Measurements from ENCODE around the gene CORO2A. TPM values are rescaled to one million over a fixed set of nuclear protein-coding genes. Genes with fewer than 3 reads are reported as not detected.

CORO2A gene
- total RNA-seq, 4 donors from 2014 or later = 1.1 to 3.5 (median 2.1) TPM

DNA sequence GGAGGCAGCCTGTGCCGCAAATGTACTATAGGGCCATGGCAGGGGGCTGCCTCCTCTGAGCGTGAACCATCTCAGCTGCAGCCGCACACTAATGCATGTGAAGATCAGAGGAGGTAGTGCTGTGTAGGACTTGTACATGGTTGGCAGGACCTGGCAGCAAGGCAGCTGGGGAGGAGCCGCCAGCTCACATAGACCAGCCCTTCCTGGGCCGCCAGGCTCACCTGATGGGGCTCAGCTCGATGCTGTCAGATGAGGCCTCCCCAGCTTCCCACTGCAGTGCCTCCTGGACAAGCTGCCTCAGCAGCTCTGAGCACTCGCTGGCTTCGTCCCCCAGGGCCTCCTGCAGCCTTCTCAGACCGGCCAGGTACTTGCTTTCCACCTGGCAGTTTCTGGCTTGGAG is 18.0 kb upstream of the CORO2A start:
- intact Hi-C loops (cut with DNase I) = no loop called here
- H3K9me3 ChIP-seq = no peaks in the 10 kb centered on the region
- no peak for TF ChIP-seq POLR2A (IDR thresholded peaks at IDR 0.05)
- TF ChIP-seq, protein P1, sequence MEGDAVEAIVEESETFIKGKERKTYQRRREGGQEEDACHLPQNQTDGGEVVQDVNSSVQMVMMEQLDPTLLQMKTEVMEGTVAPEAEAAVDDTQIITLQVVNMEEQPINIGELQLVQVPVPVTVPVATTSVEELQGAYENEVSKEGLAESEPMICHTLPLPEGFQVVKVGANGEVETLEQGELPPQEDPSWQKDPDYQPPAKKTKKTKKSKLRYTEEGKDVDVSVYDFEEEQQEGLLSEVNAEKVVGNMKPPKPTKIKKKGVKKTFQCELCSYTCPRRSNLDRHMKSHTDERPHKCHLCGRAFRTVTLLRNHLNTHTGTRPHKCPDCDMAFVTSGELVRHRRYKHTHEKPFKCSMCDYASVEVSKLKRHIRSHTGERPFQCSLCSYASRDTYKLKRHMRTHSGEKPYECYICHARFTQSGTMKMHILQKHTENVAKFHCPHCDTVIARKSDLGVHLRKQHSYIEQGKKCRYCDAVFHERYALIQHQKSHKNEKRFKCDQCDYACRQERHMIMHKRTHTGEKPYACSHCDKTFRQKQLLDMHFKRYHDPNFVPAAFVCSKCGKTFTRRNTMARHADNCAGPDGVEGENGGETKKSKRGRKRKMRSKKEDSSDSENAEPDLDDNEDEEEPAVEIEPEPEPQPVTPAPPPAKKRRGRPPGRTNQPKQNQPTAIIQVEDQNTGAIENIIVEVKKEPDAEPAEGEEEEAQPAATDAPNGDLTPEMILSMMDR (IDR thresholded peaks at IDR 0.05) = no peak
- 95 to 100% methylated on average over 3 of the region's 9 CpGs for WGBS, 2 donors
- no peak overlapping the region for H3K27ac ChIP-seq
- DNase-seq = no peak
- H3K36me3 ChIP-seq = peaks cover 3 to 19% of the 10 kb centered on the region in 2 donors
- no peak overlapping the region for H3K4me3 ChIP-seq (replicated peaks in 1 of 3)
- H3K27me3 ChIP-seq = no peaks in the 10 kb centered on the region
- H3K4me1 ChIP-seq = peaks cover 0 to 14% of the 10 kb centered on the region in 2 donors

DNA sequence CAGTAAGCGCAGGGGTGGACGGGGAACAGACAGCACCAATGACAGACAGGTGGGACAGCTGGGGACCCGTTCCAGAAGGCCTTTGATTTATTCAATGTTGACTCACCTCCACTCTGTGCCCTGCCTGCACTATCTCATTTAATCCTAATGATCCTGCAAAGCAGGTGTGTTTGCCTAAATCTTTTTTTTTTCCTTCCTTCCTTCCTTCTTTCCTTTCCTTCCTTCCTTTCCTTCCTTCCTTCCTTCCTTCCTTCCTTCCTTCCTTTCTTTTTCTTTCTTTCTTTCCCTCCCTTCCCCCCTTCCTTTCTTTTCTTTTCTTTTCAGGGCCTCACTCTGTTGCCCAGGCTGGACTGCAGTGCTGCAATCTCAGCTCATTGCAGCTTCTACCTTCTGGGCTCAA is 17.1 kb upstream of the CORO2A start:
- intact Hi-C loops (cut with DNase I) = no loop called here
- WGBS, 2 donors = 90 to 92% methylated on average over 3 of the region's 3 CpGs
- Histone ChIP-seq H3K4me3 (replicated peaks in 1 of 3) (no peak overlapping the region), H3K9me3 (no peaks in the 10 kb centered on the region), H3K4me1 (peaks cover 0 to 6% of the 10 kb centered on the region in 2 donors), H3K36me3 (peaks cover 3 to 19% of the 10 kb centered on the region in 2 donors), H3K27ac (no peak overlapping the region), H3K27me3 (no peaks in the 10 kb centered on the region)
- TF ChIP-seq, protein P1 (IDR thresholded peaks at IDR 0.05) = no peak
- TF ChIP-seq POLR2A (IDR thresholded peaks at IDR 0.05) = no peak
- DNase-seq = no peak

DNA sequence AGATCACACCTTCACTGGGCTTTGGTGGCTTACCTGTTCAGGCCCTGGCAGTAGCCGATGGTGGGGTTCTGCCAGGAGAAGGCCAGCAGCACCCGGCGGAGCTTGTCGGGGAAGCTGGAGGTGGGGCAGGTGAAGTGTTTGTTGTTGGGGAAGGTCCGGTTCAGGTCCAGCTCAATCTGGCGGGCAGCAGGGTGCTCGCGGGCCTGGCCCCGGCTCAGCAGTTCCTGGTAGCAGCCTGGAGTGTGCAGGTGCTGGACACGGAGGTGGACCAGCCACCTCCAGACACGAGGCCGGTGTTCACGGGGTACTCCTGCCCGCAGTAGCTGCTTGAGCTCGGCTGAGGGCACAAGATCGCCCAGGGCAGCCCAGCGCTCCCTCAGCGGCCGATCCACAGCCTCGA is 16.2 kb upstream of the CORO2A start:
- DNase-seq = no peak
- Histone ChIP-seq H3K4me1 (peaks cover 0 to 5% of the 10 kb centered on the region in 2 donors), H3K9me3 (no peaks in the 10 kb centered on the region), H3K27ac (no peak overlapping the region), H3K4me3 (replicated peaks in 1 of 3) (no peak overlapping the region), H3K36me3 (peaks cover 0 to 19% of the 10 kb centered on the region in 2 donors), H3K27me3 (no peaks in the 10 kb centered on the region)
- intact Hi-C loops (cut with DNase I) = no loop called here
- TF ChIP-seq, protein P1 (IDR thresholded peaks at IDR 0.05) = no peak
- no peak for TF ChIP-seq POLR2A (IDR thresholded peaks at IDR 0.05)
- WGBS, 2 donors = 96 to 100% methylated on average over 5 of the region's 20 CpGs

DNA sequence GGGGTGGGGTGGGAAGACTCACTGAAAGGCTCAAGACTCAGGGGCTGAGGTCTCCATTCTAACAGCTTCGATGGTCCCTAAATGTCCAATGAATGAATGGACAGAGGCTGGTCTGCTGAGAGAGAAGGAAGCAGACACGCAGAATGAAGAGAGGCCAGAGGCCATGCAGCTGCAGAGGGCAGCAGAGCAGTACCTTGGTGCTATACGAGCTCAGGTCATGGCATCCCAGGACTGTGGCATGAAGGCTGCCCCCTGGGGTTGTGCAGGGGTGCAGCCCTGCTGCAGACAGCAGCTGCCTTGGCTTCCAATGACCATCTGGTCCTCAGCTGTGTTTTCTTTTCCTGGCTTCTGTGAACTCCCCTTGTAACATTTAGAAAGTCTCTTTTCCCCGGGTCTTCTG is 15.2 kb upstream of the CORO2A start:
- intact Hi-C loops (cut with DNase I) = loop anchor here (2.0 kb wide), 1 partner anchor 55 kb away; no protein-coding TSS in a partner anchor
- Histone ChIP-seq H3K4me3 (replicated peaks in 1 of 3) (no peak overlapping the region), H3K27me3 (no peaks in the 10 kb centered on the region), H3K36me3 (peaks cover 0 to 13% of the 10 kb centered on the region in 2 donors), H3K27ac (no peak overlapping the region), H3K4me1 (peaks cover 0 to 5% of the 10 kb centered on the region in 2 donors), H3K9me3 (no peaks in the 10 kb centered on the region)
- WGBS, 2 donors = 87 to 90% methylated on average over 4 of the region's 4 CpGs
- no peak for TF ChIP-seq POLR2A (IDR thresholded peaks at IDR 0.05)
- TF ChIP-seq, protein P1 (IDR thresholded peaks at IDR 0.05) = no peak
- no peak for DNase-seq

DNA sequence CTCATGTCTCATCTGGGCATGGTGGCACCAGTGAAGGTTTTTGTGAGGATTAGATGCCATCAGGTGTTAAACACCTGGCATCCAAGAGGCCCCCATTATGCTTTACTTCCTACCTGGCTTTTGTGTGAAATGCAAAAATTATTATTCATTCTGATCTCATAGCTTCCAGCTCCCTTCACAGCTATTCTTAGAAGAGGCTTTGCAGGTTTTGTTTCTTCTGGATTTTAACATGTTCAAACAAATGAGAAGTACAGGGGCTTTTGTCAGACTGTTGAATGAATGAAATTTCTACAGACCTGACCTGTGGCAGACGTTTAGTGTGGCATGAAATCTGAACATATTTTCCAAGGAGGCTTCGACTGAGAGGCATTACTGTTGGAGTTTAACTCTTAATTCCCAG is 14.3 kb upstream of the CORO2A start:
- Histone ChIP-seq H3K27ac (no peak overlapping the region), H3K9me3 (no peaks in the 10 kb centered on the region), H3K4me3 (replicated peaks in 1 of 3) (no peak overlapping the region), H3K36me3 (peaks cover 0 to 13% of the 10 kb centered on the region in 2 donors), H3K27me3 (no peaks in the 10 kb centered on the region), H3K4me1 (peaks cover 0 to 5% of the 10 kb centered on the region in 2 donors)
- intact Hi-C loops (cut with DNase I) = loop anchor here (2.0 kb wide), 1 partner anchor 56 kb away; no protein-coding TSS in a partner anchor
- WGBS, 2 donors = 32 to 41% methylated on average over 2 of the region's 2 CpGs
- DNase-seq = no peak
- TF ChIP-seq, protein P1 (IDR thresholded peaks at IDR 0.05) = no peak
- TF ChIP-seq POLR2A (IDR thresholded peaks at IDR 0.05) = no peak
